ENCODE results near the gene EIF3L. TPM values are rescaled to one million over a fixed set of nuclear protein-coding genes. Genes with fewer than 3 reads are reported as not detected.

EIF3L gene
- total and polyA plus RNA-seq, 9 of the 15 experiments (the other 6 are each of a cell fraction or from before 2014, with no cell fraction given), result 257 to 699 (median 368) TPM

DNA sequence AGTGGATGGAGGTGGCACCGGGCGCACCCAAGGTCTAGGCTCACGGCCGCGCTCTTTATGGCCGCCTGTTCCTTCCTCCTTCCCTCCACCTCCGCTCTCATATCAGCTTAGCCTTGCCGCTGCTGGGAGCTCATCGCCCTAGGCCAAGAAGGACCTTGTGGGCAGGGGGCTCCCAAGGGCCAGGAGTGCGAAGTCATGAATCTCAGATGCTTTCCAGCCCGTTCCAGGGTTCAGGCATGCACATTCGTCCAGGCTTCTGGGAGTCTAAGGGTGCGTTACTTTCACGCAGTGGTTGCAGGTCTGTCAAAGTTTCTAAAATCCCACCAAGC lies 30.1 kb upstream of the EIF3L start (continued):
- no peak for TF ChIP-seq CHCHD3 (CRISPR knock-in tag; IDR thresholded peaks at IDR 0.05)
- no peak for TF ChIP-seq ZNF408 (CRISPR knock-in tag; IDR thresholded peaks at IDR 0.05; ENCODE audit: low read depth)
- TF ChIP-seq RBM34 (IDR thresholded peaks at IDR 0.05; ENCODE audit: borderline replicate concordance, insufficient read depth, low read length), result no peak
- TF ChIP-seq, protein P1, sequence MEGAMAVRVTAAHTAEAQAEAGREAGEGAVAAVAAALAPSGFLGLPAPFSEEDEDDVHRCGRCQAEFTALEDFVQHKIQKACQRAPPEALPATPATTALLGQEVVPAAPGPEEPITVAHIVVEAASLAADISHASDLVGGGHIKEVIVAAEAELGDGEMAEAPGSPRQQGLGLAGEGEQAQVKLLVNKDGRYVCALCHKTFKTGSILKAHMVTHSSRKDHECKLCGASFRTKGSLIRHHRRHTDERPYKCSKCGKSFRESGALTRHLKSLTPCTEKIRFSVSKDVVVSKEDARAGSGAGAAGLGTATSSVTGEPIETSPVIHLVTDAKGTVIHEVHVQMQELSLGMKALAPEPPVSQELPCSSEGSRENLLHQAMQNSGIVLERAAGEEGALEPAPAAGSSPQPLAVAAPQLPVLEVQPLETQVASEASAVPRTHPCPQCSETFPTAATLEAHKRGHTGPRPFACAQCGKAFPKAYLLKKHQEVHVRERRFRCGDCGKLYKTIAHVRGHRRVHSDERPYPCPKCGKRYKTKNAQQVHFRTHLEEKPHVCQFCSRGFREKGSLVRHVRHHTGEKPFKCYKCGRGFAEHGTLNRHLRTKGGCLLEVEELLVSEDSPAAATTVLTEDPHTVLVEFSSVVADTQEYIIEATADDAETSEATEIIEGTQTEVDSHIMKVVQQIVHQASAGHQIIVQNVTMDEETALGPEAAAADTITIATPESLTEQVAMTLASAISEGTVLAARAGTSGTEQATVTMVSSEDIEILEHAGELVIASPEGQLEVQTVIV (CRISPR knock-in tag; IDR thresholded peaks at IDR 0.05; ENCODE audit: borderline replicate concordance), result no peak
- TF ChIP-seq KDM2B (CRISPR knock-in tag; IDR thresholded peaks at IDR 0.05), result no peak

DNA sequence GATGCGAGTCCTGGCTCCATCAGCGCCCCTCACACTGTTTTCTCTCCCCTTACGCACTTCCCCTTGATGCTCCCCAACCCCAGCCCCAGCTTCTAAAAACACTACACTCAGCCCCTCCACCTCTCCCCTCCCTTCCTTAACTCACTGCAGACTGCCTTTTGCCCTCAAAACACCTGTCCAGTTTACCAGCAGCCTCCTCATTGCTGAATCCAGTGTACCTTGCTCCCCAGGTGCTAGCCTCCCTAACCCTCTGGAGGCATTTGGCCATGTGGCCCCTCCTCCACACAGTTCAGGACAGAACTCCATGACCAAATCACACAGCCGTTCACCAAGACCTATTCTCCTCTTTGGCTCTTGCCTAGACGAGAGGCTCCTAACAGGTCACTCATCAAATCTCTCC lies 28.9 kb upstream of the EIF3L start:
- TF ChIP-seq ZNF354B (CRISPR knock-in tag; IDR thresholded peaks at IDR 0.05), result no peak
- intact Hi-C loops (cut with micrococcal nuclease) (no loop called here), in situ Hi-C loops (cut with MboI) (no loop called here)
- DNase-seq (ENCODE audit: extremely low read depth in 1 of 4, low spot score in 3 of 4), result no peak
- Histone ChIP-seq H2AFZ (ENCODE audit: low read depth, low read length) (no peak overlapping the region), H3K4me2 (ENCODE audit: insufficient read depth, low read length) (no peak overlapping the region), H3K4me3 (no peak overlapping the region), H3K27me3 (ENCODE audit: control insufficient read depth in 2 of 2, insufficient read depth in 2 of 2, low read length in 2 of 2) (no peaks in the 10 kb centered on the region), H3K9me1 (ENCODE audit: control insufficient read depth, insufficient read depth, low read length) (no peaks in the 10 kb centered on the region), H3K4me1 (replicated peaks in 1 of 2; ENCODE audit: control insufficient read depth in 2 of 2, insufficient read depth in 2 of 2, low read length in 2 of 2) (peaks cover 7 to 23% of the 10 kb centered on the region in 2 experiments; a peak in 4 of 5 replicates), H3K79me2 (ENCODE audit: control insufficient read depth, insufficient read depth, low read length) (no peaks in the 10 kb centered on the region), H4K20me1 (replicated peaks; ENCODE audit: control insufficient read depth, insufficient read depth, low read length) (no peaks in the 10 kb centered on the region), H3K36me3 (ENCODE audit: control insufficient read depth, insufficient read depth, low read length) (peaks cover 19% of the 10 kb centered on the region; the same call in 2 of the 3 replicates), H3K9ac (ENCODE audit: insufficient read depth in 1 of 2, low read depth in 2 of 2, low read length in 2 of 2) (no peak overlapping the region), H3K9me3 (replicated peaks; ENCODE audit: control insufficient read depth, insufficient read depth, low read depth, low read length) (no peaks in the 10 kb centered on the region), H3K27ac (ENCODE audit: extremely low read depth, low read depth, low read length) (no peak overlapping the region)
- no peak for ATAC-seq
- no peak for FAIRE-seq
- ChIA-PET CTCF (ENCODE audit: low intra/inter-chr PET ratio) (no interaction called here), POLR2A (interaction anchor here (0.8 to 5.0 kb wide), 3 partner anchors 9 to 91 kb away, joined by 3 to 34 read pairs (median 3); partner anchors contain the start of gene GCAT)
- 54% methylated on average over 3 of the region's 5 CpGs for WGBS (ENCODE audit: insufficient coverage, low coverage, missing lambda C conversion rate)
- no TSS peak for BruUV-seq (replicated peaks)

Data from K562 (cell line).